GM10847 (cell line): ENCODE results near the gene XYLB.

Experiments
- POLR2A ChIP-seq: IDR thresholded peaks from 2 replicates; pipeline ENCODE4 v1.6.1; 2011; ENCODE audit not compliant: insufficient read length; ENCODE audit errors: extremely low read depth

XYLB gene

DNA sequence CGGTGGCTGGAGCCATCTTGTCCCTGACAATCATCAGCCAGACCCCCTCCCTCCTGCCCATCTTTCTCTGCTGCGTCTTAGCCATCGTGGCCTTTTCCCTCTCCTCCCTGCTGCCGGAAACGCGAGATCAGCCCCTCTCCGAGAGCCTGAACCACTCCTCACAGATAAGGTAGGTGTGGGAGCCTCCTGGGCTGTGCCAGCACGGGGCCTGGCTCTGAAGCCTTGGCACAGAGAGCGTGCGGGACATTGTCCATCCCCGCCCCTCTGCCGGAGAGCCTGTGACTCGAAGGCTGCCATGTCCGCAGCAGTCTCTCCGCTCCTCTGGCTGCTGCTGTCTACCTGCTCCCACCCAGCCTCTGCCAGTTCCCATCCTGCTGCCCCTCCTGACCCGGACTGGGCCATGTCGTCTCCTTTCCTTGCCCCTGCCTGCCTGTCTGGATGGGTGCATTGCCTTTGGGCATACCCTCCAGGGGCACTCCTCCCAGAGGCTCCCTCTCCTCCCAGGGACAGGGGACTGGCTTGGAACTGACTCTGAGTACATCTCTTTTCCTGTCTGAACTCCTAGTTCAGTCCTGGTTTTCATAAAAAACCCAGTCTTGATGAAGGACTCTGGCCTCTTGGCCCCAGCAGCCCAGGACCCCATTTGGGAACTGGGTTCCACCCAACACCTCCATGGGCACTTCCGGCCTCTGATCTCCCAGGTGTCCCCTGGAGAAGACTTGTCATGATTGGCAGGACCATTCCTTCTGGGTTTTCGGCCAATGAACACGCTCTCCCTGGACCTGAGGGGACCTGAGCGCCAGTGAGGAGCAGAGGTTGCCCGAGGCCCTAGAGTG is 30.0 kb upstream of the XYLB start:
- TF ChIP-seq POLR2A: no peak

DNA sequence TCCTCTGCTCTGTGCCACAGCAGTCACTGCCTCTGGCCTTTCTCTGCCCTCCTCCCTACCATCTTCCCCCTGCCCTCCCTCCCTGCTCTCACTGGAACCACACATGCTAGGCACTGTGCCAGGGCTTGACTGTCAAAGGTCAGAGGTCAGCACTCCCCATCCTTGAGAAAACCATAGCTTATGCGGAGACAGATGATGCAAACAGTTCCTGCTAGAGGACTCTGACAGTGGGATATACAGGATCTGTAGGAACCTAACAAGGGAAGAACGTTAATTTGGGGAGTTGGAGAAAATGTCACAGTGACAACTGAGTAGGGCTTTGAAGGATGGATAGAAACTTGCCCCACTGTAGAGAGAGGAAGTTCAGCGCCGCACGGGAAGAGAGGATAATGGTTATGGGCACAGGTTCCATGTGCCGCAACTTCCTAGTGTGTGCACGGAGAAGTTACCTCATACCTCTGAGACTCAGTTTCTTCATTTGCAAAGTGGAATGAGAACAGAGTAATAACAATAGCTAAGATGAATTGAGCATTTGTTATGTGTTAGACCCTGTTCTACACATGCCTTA is 29.3 kb upstream of the XYLB start:
- no peak for TF ChIP-seq POLR2A

DNA sequence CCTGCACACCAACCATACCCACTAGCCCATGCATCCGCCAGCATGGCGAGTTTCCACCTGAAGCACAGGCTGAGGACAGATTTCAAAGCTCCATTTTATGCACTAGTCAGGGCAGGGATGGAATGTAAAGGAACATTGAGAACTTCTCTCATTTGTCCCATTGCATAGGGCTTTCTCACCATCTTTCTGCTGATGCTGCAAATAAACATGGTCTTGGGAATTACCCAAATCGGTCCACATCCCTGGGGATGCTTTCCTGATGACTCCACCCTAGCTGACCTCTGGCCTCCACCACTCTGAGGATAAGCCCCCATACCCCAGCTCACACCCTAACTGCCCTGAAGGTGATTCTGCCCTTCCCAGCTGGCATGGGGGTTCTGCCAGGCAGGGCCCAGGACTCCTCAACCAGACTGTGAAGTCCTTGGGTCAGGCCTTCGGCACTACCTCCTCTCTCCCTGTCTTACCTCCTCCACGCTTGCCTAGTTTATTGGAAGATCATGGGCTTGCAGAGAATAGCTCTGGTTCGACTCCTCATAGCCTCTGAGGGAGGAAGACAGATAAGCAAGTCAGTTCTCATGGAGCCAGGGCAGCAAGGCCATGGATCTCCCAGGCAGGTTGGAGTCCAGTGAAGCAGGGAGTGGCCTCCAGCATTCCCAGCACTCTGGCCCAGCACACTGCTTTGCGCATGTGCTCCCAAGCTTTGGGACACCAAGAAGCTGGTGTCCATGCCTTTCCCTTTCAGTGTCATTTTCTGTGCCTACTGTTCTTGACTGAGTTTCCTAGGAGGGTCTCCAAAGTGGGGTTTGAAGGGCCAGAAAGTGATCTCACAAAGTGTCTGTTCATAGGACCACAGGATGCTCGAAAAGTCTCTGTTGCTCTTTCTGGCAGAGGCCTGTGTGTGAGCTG is 27.6 kb upstream of the XYLB start:
- TF ChIP-seq POLR2A: no peak

DNA sequence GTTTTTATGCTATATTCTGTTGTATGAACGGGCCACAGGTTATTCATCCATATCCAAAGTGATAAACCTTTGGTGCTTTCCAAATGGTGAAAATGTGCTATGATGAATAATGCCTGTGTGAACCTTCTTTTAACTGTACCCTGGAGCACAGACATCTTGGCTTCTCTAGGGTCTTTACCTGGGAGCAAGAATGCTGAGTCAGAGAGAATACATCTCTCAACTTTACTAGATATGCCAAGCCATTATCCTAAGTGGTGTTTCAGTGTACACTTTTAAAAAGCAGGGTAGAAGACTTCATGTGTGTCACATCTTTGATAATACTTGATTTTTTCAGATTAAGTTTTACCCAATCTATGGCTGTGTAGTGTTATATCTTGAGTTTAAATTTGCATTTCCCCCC is 23.5 kb upstream of the XYLB start:
- TF ChIP-seq POLR2A: no peak

DNA sequence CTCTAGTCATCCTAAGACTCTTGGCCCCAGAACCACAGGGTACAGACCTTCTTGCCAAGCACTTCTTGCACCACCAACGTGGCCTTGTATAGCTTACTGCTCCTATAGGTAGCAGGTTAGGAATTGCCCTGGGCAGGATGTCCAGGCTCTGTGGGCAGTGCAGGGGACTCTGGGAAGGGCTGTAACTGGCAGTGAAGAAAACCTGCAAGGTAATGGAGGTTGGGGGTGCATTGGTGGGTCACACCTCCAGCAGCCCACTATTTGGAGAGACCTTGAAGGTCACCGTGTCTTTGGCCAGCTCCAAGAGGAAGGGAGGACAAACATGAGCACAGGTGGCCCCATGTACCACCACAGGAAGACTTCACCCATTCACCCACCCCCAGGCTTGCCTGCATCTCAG is 21.3 kb upstream of the XYLB start:
- TF ChIP-seq POLR2A: no peak

DNA sequence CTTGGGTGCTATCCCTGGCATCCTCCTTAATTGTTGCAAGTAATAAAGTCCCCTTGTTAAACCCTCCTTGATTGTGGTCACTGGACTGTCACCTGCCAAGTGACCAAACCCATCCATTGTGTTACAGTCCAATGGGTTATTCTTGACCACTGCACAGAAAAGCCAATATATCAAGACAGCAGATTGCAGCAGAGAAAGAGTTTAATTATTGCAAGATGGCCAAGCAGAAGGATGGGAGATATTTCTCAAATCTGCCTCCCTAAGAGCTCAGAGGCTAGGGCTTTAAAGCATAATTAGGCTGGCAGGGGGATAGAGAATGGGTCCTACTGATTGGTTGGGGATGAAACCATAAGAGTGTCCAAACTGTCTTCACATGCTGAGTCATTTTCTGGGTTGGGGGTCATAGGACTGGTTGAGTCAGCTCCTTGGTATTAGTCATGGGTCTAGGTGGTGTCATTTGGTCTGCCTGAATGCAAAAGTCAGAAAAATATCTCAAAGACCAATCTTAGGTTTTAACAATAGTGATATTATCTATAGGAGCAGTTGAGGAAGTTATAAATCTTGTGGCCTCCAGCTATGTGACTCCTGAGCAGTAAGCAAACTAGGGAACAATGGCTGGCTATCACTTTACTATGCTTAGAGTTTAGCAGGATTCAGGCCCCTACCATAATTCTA is 19.1 kb upstream of the XYLB start:
- TF ChIP-seq POLR2A: no peak

DNA sequence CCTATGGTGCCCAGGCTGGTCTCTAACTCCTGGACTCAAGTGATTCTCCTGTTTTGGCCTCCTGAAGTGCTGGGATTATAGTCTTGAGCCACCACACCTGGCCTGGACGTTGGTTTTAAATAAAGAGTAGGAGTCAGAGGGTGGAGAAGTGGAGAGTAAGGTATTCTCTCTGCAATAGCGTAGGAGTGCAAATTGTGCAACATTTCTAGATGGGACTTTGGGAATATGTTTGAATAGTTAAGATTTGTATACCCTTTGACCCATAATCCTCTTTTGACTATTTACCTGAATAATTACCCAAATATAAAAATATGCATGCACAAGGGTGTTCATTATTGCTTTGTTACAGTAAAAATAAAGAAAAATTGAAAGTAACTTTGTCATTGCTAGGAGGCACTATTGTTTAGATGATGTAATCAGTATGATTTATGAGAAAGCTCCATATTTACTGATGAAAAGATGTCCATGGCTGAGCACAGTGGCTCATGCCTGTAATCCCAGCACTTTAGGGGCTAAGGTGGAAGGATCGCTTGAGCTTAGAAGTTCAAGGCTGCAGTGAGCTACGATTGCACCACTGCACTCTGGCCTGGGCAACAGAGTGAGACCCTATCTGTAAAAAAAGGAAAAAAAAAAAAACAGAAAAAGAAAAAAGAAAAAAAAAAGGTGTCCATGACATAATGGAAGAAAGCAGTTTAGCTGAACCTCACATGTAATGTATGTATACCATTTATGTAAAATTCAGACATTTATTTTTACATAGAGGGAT is 15.1 kb upstream of the XYLB start:
- no peak for TF ChIP-seq POLR2A

DNA sequence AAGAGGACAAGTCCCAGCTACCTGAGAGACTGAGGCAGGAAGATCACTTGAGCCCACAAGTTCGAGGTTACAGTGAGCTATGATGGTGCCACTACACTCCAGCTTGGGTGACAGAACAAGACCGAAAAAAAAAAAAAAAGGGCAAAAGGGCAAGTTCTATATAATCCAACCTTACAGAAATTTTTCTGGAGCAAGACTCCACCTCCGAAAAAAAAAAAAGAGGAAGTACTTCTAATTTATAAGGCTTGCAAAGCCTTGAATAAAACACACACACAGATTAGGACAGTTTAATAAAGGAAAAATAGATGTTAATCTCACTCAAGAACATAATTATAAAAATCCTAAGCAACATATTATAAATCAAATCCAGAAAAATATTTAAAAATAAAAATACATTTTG is 14.4 kb upstream of the XYLB start:
- no peak for TF ChIP-seq POLR2A

DNA sequence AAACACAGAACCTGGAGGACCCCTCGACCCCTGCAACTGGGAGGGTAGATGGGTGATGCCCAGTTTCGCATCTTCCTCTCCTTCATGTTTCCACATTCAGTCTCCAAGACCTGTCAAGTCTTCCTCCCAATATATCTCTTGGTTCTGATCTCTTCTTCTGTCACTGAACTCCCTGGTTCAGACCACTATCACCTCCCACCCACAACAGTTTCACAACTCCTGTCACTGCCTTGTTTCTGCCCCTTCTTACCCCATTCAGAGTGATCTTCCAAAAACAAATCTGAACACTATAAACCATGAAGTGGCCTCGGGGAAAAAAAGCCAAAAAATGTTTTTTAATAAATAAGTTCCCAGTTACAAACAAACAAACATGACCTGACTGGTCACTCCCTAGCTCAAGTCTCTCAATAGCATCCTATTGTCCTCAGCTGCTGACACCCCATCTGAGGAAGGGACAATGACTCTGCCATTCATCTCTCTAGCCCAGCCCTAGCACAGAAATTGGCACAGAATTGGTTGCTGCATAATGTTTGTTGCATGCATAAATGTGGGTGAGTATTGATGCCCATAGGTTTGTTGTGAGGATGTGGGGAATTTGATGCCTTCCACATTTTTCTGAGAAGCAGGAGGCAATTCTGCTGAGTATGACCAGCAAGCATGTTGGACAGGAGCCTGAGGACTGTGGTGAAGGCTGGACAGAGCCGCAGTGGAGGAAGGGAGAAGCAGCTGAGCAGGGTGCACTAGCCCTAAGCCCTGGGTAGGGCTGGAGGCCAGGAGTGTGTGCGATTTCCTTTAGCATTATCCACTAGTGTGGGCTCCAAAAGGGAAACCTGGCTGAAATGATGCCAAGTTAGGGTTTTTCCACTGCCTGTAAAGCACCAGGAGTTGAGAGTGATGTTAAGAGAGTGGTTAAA is 12.2 kb upstream of the XYLB start:
- no peak for TF ChIP-seq POLR2A

DNA sequence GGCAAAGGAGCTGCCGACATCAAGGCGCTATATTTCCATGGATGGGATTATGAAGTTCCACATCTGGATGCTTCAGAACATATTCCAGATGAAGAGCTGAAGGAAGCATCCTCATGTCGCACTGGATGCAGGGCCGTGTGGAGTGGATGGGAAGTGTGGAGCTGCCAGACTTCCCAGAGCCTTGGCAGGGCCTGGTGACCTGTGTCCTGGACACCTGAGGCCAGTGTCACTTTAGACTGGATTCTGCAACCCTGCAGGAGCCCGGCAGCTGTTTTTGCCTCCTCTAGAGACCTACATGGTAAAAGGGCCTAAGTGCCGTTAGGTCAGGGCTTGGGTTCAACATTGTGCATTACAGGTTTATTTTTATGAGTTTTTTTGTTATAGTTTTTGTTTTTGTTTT is 11.3 kb upstream of the XYLB start:
- TF ChIP-seq POLR2A: no peak

DNA sequence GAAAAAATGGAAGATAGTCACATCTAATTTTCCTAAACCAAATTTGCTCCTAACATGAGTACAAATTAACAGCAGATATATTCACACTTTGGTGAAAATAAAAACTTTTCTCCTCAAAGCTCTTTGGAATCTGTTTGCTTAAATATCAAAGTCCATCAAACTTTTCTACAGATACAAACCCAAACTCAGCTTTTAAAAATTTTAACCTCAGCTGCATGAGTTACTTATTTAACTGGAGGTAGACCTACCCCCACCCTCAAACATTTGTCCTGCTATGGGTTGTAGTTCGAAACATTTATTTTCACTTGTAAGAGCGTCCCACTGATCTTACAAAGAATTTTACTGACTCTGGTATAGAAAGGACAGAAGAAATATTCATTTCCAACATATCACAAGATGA is 8.9 kb upstream of the XYLB start:
- TF ChIP-seq POLR2A: no peak

DNA sequence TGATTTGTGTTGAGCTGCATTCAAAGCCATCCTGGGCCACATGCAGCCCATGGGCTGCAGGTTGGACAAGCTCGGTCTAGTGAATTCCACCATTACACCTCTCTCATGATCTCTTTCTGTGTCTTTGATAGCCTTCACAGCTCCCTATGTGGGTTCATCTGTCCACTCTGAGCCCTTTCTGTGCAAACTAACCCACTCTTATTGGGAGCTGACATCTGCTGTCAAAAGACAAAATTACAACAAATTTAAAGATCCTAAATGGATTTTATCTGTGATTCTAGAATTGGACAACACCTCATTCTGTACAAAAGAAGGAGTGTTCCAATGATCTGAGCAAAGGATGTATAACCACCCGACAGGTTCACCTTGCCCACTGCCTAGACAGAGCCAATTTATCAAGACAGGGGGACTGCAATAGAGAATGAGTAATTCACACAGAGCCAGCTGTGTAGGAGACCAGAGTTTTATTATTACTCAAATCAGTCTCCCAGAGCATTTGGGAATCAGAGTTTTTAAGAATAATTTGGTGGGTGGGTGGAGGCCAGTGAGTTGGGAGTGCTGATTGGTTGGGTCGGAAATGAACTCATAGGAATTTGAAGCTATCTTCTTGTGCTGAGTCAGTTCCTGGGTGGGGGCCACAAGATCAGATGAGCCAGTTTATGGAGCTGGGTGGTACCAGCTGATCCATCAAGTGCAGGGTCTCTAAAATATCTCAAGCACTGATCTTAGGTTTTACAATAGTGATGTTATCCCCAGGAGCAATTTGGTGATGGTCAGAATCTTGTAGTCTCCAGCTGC is 2.6 kb upstream of the XYLB start:
- TF ChIP-seq POLR2A: no peak
